HG02852 (cell line): ENCODE results near the gene NTM.

Experiments
- ATAC-seq: cut with Tn5 transposase; IDR thresholded peaks from one replicate; pipeline ENCODE4 v1.9.1; 2021; ENCODE audit warnings: mild to moderate bottlenecking, moderate library complexity; ENCODE audit not compliant: unreplicated experiment

The NTM gene

DNA sequence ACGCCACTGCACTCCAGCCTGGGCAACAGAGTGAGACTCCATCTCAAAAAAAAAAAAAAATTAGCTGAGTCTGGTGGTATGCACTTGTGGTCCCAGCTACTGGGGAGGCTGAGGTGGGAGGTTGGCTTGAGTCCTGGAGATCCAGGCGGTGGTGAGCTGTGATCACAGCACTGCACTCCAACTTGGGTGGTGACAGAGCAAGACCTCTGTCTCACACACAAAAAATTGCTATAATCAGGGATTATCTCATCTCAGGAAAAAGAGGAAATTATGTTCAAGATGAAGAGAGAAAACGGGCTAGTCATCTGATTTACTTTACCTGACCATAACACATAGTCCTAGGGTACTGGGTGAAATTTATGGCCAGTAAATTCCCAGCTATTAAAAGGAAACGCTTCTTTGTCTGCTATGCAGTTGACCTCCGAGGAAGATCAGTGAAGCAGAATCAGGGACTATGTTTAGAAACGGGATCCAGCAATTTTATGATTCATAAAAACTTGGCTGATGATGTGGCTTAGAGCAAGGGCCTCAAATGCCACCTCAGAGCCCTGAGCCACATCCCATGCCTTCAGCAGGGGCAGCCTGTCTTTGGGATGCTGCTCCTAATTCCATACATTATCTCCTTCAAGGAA lies 386.2 kb downstream of the NTM start:
- ATAC-seq, result no peak

DNA sequence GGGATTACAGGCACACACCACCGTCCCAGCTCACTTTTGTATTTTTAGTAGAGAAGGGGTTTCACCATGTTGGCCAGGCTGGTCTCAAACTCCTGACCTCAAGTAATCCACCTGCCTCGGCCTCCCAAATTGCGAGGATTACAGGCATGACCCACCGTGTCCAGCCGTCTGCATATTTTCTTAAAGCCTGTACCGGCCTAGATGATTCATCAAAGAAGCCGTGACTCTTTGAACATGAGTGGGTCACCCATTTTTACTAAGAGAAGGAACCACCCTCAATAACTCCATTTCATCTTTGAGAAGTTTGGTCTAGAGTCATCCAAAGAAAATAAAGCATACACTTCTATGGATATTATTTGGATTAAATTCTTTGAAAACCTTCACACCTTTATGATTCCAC lies 388.3 kb downstream of the NTM start:
- ATAC-seq, result no peak

DNA sequence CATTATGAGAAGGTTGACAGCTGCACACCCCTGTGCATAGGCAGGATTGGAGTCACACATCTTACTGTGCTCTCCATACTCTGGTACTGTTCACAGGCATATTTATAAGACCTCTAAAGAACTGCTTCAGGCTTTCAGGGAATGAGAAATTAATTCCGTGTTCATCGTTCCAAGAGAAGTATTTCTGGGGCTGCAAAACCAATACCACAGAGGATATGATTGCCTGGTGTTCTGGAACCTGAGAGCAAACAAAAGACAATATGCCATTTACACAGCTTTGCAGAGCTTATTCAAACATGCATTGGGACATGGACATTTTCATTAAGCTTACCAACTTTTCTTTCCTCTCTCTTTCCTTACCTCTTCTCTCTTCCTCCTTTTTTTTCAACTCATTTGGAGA lies 388.7 kb downstream of the NTM start:
- ATAC-seq, result no peak

DNA sequence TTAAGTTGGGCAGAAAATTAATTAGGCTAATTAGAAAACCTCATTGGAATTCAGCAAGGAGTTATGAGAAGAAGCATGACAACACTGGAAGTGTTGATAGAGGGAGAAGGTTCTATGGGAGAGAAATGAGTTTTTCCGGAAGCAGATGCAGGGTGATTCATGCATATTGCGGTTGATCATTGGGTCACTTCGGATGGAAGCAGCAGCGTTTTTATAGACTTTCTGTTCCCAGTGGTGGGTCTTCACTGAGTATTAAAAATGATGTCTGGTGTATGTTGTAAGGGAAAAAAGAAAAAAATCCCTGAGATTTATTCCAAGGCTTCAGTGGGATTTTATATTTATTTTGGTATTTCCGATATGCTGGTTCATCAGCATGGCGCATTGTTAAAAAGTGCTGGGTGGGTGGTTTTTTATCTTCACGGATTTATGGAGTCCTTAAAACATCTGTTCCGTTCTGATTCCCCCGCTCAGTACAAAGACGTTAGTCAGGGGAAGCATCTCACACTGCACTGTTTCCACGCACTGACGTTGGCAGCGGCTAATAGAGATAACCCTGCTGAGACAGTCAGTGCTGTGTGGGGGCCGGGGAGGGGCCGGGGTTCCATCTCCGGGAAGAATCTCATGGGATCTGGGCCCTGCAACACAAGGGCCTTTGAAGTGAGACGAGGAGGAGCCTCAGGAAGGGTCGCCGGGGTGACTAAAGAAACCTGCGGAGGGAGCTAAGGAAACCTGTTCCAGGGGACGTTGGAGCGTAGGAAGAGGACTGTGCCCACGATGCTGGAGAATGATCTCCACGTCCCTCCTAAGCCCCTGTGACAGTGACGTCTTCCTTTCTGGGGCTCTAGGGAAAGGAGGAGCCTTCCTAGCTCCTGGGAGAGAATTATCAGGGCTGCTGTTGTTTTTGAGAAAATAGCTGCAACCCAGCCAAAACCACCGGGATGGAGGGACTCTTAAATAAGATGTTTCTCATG lies 390.0 kb downstream of the NTM start:
- no peak for ATAC-seq

DNA sequence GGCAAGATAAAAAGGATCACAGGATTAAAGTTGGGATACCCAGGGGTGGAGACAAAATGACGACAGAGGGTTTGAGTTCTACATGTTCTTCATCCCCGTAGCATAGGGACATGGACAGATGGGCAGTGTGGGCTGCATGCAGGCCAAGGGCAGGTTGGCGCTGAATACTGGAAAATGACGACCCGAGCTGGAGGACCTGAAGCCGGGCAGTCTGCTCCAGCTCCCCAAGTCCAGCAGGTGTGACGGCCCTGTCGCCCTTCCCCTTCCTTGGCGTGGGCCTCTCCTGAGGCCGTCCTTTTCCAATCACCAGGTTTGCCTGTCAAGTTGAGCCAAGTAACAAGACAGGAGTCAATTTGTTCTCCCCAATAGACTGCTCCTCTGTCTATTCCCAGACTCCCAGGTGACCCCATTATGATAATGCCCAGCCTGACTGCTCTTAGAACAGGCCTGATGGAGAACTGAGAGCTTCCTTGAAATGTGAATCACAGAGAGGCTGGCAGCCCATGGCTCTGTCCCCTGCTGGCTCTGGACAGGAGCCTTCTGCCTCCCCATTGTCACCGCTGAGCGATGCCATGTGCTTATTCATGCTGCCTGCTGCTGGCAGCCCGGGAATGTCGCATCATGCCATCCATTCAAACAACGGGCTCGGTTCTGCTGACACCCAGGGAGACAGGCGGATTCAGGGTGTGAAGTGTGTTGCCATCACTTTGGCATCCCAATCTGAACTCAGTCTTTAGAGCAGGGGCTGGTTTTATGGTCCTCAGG lies 392.1 kb downstream of the NTM start:
- no peak for ATAC-seq

DNA sequence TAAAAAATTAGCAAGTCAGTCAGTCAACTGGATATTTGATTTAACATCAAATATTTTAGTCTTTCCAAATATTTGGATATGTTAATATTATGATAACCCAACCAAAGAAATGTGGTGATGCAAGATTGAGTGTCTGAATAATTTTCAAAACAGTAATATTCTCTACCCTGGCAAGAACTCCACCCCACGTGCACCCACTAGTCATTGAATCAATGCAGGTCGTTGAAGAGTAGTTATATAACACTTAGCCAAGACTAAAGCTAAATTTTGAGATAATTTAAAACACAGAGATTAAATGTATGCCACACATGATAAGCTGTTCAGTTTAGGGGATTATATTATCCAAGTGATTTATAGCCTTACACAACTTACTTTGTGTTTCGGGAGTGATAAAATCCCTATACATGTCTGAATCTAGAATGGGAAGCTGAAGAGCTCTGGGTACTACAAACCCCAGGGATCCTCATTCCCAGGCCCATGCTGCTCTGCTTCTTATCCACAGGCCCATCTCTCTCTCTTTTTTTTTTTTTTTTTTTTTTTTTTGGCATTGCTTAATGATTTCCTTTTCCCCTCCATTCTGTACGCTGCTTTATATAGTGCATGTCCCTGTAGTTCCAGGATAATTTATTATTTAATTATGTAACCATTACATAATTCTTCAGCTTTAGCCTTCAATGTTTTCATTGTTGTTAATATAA lies 392.9 kb downstream of the NTM start:
- no peak for ATAC-seq

DNA sequence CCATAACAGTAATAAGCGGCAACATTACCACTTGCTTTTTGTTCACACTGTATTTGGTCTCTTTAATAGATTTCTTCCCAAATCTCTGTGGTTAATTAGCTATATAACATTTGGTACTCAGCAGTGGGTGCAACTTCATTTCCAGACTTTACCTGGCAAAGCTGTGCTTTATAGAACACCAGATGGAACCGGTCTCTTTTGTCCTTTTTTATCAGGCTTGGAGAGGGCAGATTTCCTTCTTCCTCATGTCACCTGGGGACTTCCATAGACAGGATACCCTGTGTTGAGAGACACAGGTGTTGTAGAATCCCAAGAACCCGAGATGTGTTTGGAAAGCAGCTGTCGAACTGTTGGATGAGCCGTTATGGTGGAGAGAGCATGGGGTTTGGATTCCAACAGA lies 393.7 kb downstream of the NTM start:
- ATAC-seq, result no peak

DNA sequence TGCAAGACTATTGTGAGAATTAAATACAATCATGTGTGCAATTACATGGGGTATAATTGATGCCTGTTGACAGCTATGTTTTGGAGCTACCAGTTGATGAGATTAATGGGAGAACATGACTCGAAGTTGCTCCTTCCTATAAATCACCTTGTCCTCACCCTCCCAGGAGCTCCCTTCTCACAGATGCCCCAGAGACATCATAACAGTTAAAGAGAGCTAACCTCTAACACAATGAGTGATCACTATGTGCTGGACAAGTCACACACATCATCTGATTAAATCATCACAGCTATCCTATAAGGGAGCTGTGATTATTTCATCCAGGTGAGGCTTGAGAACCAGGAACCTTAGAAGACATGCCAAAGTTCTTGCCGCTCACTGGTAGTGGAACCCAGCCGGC lies 394.2 kb downstream of the NTM start:
- ATAC-seq, result no peak

DNA sequence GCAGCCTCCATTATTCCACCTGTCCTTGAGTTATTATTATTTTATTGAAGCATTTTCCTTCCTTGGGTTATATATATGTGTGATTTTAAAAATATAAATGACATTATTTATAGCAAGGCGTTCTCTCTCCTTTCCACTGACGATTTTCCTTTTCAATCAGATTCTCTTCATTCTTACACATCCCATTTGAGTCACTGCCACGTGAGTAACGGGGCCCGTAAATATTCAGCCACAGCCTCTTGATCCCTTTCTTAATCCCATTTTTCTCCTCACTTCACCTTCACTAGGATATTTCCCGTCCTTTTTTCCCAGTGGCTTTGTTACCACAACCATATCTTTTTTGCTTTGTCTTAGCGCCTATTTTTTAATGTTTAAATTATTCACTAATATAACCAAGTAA lies 396.2 kb downstream of the NTM start:
- ATAC-seq, result no peak

DNA sequence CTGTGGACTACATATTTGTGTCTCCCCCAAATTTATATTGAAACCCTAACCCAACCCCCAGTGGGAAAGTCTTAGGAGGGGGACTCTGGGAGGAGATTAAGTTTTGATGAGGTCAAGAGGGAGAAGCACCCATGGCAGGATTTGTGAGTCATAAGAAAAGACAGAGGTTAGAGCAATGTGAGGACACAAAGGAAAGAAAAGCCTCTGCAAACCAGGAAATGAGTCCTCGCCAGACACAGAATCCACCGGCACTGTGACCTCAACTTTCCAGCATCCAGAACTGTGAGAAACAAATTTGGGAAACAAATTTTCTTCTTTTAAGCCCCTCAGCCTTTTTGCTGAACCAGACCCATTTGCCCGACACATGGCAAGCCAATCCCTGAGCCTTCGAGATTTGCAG lies 397.0 kb downstream of the NTM start:
- ATAC-seq, result no peak

DNA sequence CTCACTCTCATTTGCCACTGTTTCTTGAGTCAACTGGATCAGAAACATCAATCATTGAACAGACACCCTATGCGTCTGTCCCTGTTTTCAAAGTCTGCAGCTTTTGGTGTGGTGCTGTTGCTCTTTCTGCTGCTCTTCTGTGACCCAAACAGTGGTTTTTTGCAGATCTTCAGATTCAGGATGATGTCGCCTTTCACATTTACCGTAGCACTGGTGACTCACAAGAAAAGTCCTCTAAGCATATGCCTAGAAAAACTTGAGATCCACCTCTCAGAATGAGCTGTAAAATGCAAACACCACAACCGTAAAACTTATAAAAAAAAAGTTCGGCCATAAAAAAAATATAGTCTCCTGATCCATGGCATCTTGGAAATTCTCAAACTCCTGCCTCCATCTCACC lies 400.4 kb downstream of the NTM start:
- ATAC-seq, result no peak

DNA sequence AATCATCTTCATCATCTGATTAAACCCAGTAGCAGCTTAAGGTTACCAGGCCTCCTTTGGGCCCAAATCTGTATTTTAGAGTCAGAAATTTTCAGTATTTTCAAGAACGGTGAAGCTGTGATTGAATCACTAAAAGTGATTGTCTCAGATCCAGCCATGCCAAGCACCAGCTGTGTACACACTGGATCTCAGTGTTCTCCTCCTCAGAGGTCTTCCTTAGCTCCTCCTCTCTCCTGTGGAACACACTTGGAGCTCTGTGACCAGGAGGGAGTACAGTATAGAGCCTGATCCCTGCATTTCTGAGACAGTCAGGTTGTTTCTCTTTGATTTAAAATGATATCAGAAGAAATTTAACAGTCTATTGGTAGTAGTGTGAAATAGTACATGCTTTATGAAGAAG lies 401.1 kb downstream of the NTM start:
- ATAC-seq, result no peak

DNA sequence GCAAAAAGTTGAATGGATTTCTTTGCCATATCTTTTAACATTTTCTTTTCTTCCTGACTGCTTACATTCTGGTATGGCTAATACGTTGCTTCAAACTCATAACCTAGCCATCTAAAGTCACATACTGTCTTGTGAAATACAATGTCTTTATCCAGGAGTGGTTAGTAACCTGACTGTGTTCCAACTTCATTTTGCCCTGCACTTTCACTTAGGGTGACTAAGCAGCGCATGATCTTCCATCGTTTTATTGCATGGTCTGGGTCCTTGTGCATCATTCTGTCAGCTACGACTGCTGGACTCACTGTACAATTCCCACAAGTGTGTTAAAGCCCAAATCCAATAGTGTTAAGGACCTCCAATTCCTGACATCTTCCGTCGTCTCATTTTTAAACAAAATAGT lies 403.2 kb downstream of the NTM start:
- no peak for ATAC-seq

DNA sequence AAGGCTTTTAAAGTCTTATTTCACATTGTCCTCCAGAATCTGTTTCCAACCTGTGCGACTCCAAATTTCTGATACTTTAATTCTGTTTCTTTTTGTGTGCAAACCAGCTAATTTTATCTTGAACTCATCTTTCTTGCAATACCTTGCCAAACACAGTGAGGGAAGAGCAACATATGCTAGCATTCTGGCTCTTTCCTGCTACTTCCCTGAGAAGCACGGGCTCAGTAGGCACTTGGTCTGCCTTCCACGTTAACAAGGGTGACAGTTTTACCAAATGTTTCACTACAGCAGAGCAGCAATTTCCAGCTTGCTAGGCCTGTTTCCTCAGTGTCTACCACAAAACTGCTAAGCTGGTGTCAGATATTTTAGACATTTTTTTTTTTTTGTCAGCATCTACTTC lies 405.8 kb downstream of the NTM start:
- ATAC-seq, result no peak

DNA sequence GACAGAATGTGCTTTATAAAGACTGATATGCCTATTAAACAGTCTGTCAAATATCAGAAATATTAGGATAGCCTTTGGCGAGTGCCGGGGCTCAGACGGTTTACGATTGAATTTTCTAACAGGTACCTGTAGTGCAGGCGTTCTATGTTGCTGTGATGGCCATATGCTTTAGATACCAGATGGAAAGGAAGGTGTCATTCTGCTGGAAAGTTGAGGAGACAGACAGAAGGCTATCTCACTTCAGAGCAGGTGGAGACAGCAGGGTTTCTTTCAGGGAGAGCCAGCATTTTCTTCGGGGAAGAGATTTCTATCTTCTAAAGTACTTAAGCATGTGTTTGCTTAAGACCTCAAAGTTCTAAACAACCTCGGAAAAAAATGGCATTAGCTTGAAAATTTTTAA lies 415.4 kb downstream of the NTM start:
- no peak for ATAC-seq

DNA sequence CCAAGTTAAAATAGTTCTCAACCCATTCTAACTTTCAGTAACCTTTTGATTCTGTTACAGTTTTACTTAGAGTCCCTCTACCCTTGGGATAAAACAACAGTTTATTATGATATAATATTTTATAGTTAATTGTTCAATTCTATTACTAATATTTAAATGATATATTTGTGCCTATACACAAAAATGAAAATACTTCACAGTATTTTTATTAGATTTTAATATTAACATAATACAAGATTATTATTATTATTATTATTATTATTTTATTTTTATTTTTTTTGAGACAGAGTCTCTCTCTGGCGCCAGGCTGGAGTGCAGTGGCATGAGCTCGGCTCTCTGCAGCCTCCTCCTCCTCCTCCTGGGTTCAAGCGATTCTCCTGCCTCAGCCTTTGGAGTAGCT lies 416.7 kb downstream of the NTM start:
- no peak for ATAC-seq

DNA sequence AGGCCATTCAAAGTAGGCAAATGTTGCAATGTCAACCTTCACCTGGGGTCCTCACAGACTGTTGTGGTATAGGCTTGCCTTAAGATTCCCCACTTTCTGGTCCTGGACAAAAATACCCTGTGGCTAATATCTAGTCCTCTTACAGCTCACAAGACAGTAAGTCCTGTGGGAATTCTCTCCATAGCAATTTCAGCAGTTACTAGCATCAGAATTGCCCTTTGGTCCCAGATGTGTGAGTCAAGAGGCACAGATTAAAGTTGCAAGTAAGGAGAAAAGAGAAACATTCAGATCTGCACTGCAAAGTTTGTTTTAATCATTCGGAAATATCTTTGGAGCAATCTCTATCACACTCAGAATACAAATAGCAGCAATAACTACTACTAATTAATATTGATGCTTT lies 420.2 kb downstream of the NTM start:
- no peak for ATAC-seq

DNA sequence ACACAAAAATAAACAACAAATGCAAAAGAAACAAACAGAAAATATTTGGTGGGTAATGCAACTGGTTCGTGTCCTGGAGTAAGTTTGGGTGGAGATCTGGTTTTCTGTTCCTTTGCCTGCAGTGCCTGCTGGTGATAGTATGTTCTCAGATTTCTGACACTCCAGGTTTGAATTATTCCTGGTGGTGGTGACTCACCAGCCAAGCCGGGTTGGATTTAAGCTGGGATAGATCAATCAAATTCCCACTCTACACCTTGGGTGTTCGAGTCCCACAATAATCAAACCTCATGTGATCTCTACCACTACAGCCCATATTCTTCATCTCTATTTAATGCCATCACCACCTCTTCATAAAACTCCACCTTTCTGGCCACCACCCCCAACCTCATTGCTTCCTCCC lies 421.8 kb downstream of the NTM start:
- ATAC-seq, result no peak

DNA sequence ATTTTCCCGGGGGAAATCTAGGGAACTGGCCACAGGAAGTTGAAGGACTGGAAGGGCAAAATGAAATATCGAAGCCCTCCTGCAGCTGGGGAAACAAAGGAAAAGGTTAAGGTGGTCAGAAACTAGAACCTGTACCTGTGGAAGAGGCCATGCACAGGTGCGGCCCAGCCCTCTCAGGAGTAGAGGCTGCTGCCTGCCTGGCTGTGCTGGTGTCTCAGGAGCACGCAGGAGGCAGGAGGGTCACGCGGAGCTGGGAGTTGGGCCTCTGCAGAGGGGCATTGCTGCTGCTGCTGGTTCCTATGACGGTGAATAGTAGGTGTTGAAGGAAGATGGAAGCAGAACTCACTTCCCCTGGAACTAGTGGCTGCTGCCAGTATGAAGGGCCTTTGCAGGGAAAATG lies 425.7 kb downstream of the NTM start:
- ATAC-seq, result no peak

DNA sequence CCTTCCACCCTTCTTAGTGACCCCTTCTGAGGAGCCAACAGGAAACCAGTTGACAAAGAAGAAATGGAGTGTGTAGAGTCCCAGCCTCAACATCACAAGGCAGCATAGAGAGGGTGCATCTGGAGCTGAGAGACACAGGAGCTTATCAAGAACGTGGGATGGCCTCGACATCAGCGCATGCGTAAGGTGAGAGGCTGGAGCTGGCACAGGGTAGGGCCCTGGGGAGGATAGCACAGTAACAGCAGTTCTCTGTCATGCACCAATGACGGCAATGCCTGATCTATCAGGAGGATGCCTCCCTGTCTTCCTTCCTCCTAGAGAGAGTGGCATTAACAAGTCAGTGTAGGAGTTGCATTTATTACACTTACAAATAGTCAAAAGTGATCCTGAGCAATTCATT lies 426.1 kb downstream of the NTM start:
- ATAC-seq, result no peak

DNA sequence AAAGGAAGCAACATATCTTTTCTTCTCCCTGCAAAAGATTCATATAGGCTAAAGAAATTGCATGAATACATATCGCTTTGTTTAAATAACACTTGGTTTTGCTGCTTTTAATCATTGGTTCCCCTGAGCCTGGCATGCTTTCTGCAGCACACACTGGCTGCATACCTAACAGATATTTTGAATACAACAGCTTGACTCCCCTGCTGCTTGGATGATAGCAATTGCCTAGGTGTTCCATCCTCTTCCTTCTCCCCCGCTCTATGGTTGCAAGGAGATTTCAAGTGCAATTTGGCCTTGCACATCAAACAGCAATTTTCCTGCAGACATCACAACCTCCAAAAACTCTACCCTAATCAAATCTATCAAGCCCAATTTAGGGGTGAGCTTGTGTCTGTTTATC lies 430.0 kb downstream of the NTM start:
- no peak for ATAC-seq
